ENCODE measurements around the gene SPDYE6.

- no peak for TF ChIP-seq RXRA (IDR thresholded peaks at IDR 0.05)
- TF ChIP-seq SP1 (IDR thresholded peaks at IDR 0.05): no peak
Measured at GRCh38 chr7:102305414-102306268, 50.6 kb downstream of the SPDYE6 start.
